Thyroid gland (tissue), 4 donors: ENCODE measurements around the gene SPATA4. TPM values are rescaled to one million over a fixed set of nuclear protein-coding genes. Genes with fewer than 3 reads are reported as not detected.

Experiments
- DNase-seq, 2 donors: peaks; one replicate each; pipeline ENCODE4 v3.0.0-alpha.2; 2019
- H3K27ac ChIP-seq, 3 donors: fragments of 200-600 bp; sonication (generic); 1 replicate in 2 of 3; 2 replicates in 1 of 3; pipeline ENCODE4 v1.5.1; 2016 to 2019; ENCODE audit warnings: mild to moderate bottlenecking in 1 of 3, moderate library complexity in 1 of 3
- H3K27me3 ChIP-seq: fragments of 200-600 bp; sonication (generic); one replicate; pipeline ENCODE4 v1.5.1; 2019
- H3K36me3 ChIP-seq, 2 donors: fragments of 200-600 bp; sonication (generic); one replicate each; pipeline ENCODE4 v1.5.1; 2016 to 2019
- H3K4me1 ChIP-seq, 2 donors: fragments of 200-600 bp; sonication (generic); one replicate each; pipeline ENCODE4 v1.5.1; 2017 to 2019
- H3K4me3 ChIP-seq, 3 donors: fragments of 200-600 bp; sonication (generic); replicated peaks in 1 of 3; 1 replicate in 2 of 3; 2 replicates in 1 of 3; pipeline ENCODE4 v1.5.1; 2016; ENCODE audit warnings: mild to moderate bottlenecking in 1 of 3
- H3K9me3 ChIP-seq: fragments of 200-600 bp; sonication (generic); one replicate; pipeline ENCODE4 v1.5.1; 2017
- CTCF ChIP-seq, 6 experiments: fragments of 200-600 bp in 3 of 6; fragments of 450-650 bp in 3 of 6; sonication (generic) in 3 of 6; IDR thresholded peaks; one replicate each; pipeline ENCODE4 v1.5.1; 2016 to 2019; ENCODE audit warnings: antibody characterized with exemption in 6 of 6, mild to moderate bottlenecking in 2 of 6, inconsistent platforms in 1 of 6, moderate library complexity in 1 of 6
- POLR2A ChIP-seq, 2 donors: fragments of 450-650 bp; IDR thresholded peaks; one replicate each; pipeline ENCODE4 v1.6.1; 2017; ENCODE audit warnings: antibody characterized with exemption in 2 of 2, mild to moderate bottlenecking in 2 of 2, moderate library complexity in 1 of 2
- WGBS, 2 donors: methylation state at CpG; one replicate each; pipeline ENCODE4 v1.1.5; 2017; 5-methylcytosine and 5-hydroxymethylcytosine counted together
- intact Hi-C: fragments of 100-400 bp; cut with DNase I; formaldehyde crosslinking; loops from one replicate; pipeline ENCODE4 v1.15.1; 2023
- total RNA-seq, 4 donors: library from RNA; depleted of rRNA; stranded (reverse); fragments of >200 nt; gene quantifications; one replicate each; pipeline ENCODE4 v1.2.3, GENCODE V29; 2016

Gene SPATA4
- total RNA-seq, 4 donors from 2014 or later, result 0.40 to 2.2 (median 1.1) TPM

DNA sequence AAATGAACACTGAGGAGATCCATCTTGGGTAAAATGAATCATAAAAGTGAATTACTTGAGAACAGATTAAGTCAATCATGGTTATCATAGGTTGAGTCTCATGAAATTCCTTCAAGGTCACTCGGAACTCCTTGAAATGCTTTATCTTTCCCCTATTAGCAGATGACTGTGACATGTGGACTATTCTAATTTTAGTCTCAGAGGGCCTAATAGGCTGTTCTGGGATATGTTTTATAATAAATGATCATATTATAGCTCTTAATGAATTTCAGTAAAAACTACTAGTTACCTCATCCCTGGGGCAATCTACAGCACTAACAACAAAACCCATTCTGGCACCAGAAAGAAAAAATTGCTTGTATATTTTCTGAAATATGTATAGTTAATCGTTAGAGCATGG is 44.7 kb downstream of the SPATA4 start:
- Histone ChIP-seq H3K27ac (no peak overlapping the region), H3K27me3 (no peaks in the 10 kb centered on the region), H3K4me1 (no peaks in the 10 kb centered on the region), H3K9me3 (no peaks in the 10 kb centered on the region), H3K36me3 (no peaks in the 10 kb centered on the region), H3K4me3 (no peak overlapping the region)
- intact Hi-C loops, result no loop called here
- 85 to 87% methylated on average over 2 of the region's 2 CpGs for WGBS, 2 donors
- no peak for TF ChIP-seq CTCF (IDR thresholded peaks at IDR 0.05)
- no peak for DNase-seq

DNA sequence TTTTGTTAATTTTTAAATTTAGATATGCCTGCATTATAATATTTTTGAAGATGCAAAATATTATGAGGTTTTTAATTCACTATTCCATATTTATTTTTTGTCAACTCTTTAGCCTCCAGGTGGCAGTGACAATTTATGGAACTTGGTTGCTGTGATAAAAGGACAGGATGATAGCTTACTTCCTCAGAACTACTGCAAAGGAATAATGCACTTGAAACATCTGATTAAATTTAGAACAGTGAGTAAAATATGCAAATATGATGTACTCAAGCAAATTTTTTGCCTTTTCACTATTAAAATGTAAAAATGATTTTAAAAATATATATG is 45.1 kb downstream of the SPATA4 start:
- no peak overlapping the region for H3K27ac ChIP-seq
- TF ChIP-seq POLR2A (IDR thresholded peaks at IDR 0.05) (no peak), CTCF (IDR thresholded peaks at IDR 0.05) (peak in 3 of 6 experiments; percentile 22 to 34 (median 24))
- no peaks in the 10 kb centered on the region for H3K4me1 ChIP-seq
- intact Hi-C loops, result no loop called here
- no peaks in the 10 kb centered on the region for H3K27me3 ChIP-seq
- H3K36me3 ChIP-seq, result no peaks in the 10 kb centered on the region
- no peak overlapping the region for H3K4me3 ChIP-seq
- no peak for DNase-seq
- H3K9me3 ChIP-seq, result no peaks in the 10 kb centered on the region

- Histone ChIP-seq H3K9me3 (no peaks in the 10 kb centered on the region), H3K36me3 (no peaks in the 10 kb centered on the region), H3K27me3 (no peaks in the 10 kb centered on the region), H3K4me3 (no peak overlapping the region), H3K4me1 (no peaks in the 10 kb centered on the region), H3K27ac (no peak overlapping the region)
- 81 to 85% methylated on average over 3 of the region's 3 CpGs for WGBS, 2 donors
- intact Hi-C loops, result no loop called here
- no peak for DNase-seq
- TF ChIP-seq CTCF (IDR thresholded peaks at IDR 0.05) (no peak), POLR2A (IDR thresholded peaks at IDR 0.05) (no peak)
Measured at GRCh38 chr4:176149680-176150355, 45.6 kb downstream of the SPATA4 start.

DNA sequence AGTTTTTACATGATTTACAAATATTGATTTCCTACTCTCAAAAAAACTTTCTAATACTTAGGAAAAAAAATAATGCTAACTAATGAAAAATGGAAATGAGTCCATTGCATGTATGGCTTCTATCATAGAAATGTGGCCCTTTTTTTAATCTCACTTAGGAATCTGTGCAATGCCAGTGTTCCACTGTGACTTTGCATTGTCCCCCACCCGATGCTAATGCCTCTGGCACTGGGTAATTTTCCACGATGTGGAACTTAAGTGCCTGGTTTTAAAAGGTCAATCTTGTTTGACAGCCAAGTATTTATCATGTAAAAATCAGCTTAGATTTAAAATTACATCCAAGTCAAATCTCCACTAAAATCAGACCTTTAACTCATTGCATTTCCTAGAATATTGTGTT is 53.1 kb downstream of the SPATA4 start:
- no peak overlapping the region for H3K4me3 ChIP-seq
- H3K4me1 ChIP-seq, result no peaks in the 10 kb centered on the region
- no peaks in the 10 kb centered on the region for H3K36me3 ChIP-seq
- 56 to 66% methylated on average over 2 of the region's 2 CpGs for WGBS, 2 donors
- TF ChIP-seq CTCF (IDR thresholded peaks at IDR 0.05) (no peak), POLR2A (IDR thresholded peaks at IDR 0.05) (no peak)
- no peak for DNase-seq
- intact Hi-C loops, result no loop called here
- H3K27me3 ChIP-seq, result no peaks in the 10 kb centered on the region
- no peaks in the 10 kb centered on the region for H3K9me3 ChIP-seq
- no peak overlapping the region for H3K27ac ChIP-seq

- TF ChIP-seq POLR2A (IDR thresholded peaks at IDR 0.05), result no peak
- TF ChIP-seq CTCF (IDR thresholded peaks at IDR 0.05), result no peak
- H3K27me3 ChIP-seq, result no peaks in the 10 kb centered on the region
- no peaks in the 10 kb centered on the region for H3K36me3 ChIP-seq
- H3K9me3 ChIP-seq, result no peaks in the 10 kb centered on the region
- H3K27ac ChIP-seq, result no peak overlapping the region
- no peak overlapping the region for H3K4me3 ChIP-seq
- no peak for DNase-seq
- H3K4me1 ChIP-seq, result no peaks in the 10 kb centered on the region
- intact Hi-C loops, result no loop called here
Measured at GRCh38 chr4:176139518-176139917, 55.9 kb downstream of the SPATA4 start.
